Measurements from ENCODE around the gene CDKL1.

Gene CDKL1

DNA sequence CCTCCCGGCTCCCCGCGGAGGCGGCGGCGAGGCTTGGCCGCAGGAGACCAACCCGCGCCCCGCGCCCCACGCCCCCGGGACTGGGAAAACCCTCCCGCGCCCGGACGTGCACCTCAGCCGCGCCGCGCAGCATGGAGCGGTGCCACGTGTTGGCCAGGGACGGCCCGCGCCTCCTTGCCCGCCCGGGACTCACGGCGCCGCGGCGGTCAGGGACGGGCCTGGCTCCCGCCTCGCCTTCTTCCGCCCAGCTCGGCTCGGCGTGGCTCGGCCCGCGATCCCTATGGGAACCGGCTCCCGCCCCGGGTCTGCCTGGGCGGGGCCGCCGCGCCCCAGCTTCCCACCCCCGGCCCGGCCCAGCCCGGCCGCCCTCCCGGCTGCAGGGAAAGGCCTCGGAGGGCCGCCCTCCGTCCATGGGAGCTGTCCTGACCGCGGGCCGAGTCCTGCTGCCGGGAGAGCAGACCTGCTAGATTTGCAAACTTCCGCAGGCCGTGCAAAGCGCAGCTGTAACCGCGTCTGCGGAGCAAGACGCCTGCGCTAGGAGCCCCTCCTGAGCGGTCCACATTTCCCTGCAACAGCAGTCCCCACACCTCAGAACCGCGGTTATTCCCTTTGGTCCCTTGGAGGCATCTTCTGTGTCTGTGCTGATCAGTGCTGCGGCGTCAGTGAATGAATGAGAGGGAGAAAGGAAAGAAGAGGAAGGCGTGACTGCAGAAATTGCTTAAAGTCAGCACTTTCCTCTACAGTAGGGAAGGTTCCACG, at the start of gene CDKL1:
CDKL1 (minus strand) TSS at position 251 of the 759 bp plus-strand sequence. CDS start 1,013 bp downstream, outside the sequence.
- peak; percentile 73 for DNase-seq

DNA sequence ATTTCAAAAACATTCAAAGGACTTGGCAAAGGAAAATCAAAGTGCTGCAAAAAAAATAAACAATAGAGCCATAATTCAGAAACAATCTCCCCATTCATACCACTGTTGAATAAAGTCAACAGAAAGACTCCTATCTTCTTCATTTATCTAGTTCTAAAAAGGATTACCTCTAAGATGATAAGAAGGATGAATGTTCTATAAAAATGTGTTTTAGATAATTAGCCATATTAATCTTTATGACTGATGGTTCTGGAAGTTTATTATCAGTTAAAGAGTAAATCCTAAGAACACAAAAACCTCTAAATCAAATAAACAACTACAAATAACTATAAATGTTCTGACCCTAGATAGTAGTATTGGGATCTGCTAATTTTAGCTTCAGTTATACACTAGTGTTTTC, 37.8 kb upstream of the CDKL1 start:
- DNase-seq: no peak

DNA sequence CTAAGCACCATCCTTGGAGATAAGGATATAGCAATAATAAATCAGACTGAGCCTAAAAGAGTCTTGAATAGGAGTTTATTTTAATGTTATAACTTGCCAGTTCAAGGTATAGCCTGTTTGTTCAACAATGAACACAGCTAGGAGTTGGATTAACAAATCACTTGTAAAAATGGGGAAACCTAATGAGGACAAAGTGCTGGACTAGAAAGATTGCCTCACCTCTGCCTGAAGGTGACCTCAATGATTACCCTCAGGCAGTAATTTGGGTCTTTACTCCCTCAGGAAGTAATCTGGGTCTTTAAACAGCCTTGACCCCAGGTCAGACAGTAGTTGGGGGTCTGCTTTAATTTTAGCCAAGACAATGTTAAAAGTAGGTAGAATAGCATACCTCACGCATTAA, 35.5 kb upstream of the CDKL1 start:
- no peak for DNase-seq

DNA sequence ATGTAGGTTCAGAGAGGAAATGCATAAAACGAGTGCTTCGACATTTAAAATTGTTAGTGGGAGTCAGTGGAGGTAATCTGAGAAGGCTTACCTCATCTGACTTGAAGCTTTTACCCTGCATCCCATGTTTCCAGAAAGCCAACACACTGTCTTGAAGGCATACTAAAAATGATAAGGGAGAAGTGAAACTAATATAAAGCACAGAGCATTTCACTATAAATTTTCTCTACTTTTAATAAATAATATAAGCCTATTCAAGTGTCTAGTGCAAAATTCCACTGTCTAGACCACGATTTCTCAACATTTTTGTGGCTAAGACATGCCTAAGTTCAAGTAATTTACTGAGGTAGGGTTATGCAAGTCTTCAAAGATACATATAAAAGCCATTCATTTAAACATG, 29.1 kb upstream of the CDKL1 start:
- no peak for DNase-seq

DNA sequence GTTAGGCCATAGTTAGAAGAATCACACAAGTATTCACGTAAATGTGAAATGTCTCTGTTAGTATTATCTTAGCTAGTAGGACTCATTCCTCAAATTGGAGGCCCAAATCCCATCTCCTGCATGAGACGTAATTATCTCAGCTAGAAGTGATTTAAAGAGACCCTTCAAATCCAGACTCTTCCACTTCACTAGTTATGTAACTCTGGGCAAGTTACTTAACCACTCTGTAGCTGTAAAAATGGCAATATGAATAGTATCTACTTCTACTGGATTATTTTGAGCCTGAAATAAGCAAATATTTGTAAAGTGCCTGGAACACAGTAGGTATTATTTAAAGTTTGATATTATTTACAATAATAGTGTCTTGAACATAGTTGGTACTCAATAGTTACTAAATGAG, 28.4 kb upstream of the CDKL1 start:
- DNase-seq: no peak

DNA sequence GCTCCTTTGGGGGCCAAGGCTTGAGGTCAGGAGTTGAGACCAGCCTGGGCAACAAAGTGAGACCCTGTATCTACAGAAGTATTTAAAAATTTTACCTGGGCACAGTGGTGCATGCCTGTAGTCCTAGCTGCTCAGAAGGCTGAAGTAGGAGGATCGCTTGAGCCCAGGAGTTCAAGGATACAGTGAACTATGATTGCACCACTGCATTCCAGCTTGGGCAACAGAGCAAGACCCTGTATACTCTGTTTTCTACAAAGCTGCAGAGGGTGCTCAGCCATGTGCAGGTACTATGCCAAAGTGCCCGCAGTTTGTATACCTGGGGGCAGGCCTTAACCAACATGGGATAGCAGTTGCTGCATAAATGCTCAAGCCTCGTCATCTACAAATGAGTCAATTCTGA, 26.8 kb upstream of the CDKL1 start:
- no peak for DNase-seq

DNA sequence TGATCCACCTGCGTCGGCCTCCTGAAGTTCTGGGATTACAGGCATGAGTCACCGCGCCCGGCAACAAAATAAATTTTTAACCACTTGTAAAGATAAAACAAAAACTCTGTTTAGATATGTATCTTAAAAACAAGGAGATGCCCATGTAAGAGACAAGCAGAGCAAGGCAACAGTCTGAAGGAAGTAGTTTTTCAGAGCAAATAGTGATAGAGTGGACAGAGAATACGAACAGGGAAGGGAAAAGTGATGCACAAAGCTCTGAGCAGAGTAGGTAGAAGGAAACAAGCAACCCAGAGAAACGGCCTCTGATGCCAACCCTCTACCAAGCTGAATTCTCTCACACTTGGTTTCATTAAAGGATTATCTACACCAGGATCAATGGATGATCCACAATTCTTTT, 24.8 kb upstream of the CDKL1 start:
- no peak for DNase-seq

DNA sequence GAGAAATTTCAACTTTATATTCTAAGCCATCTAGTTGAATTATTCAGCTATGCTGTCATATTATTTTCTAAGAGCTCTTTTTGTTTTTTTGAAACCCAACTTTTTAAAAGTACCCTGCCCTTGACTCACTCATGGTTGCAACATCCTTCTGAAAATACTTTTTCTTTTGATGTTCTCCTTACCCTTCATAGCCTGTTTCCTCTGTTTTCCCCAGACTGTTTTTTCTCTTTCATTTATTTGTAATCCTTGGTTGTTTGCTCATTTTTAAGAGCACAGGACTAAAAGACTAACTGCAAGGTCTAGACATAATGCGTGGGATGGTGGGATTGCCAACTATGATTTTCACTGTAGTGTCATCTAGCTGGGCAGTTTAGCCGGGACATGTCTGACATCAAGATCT, 21.2 kb upstream of the CDKL1 start:
- no peak for DNase-seq

DNA sequence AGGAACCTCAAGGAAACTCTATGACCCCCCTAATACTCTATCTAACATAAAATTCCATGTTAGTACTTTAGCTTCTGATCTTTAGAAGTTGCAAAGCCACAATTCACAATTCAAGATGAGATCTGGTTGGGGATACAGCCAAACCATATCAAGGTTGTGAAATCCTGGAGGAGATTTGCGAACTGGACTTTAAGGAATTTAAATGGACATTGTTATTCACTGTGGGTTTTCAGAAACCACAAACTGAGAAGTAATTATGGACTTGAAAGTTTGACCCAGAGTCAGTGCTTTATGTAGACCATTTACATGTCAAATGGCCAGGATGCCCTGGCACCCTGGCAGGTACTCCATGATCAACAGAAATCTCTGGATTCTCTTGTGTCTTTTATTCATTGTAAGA, 14.2 kb upstream of the CDKL1 start:
- no peak for DNase-seq

DNA sequence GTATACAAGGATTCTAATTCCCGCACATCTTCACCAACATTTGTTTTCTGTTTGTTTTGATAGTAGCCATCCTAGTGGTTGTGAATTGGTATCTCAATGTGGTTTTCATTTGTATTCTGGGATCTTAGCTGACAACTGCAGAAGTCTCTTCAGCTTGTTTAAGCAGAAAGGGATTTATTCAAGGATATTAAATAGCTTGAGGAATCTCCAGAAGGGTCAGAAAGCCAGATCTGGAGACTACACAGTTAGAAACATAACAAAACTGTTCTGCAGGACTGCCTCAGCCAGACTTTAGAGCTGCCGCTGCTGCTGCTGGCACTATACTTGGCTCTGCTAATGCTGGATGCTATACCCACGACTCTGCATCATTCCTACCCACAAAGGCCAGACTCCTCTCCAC, 13.4 kb upstream of the CDKL1 start:
- DNase-seq: no peak

DNA sequence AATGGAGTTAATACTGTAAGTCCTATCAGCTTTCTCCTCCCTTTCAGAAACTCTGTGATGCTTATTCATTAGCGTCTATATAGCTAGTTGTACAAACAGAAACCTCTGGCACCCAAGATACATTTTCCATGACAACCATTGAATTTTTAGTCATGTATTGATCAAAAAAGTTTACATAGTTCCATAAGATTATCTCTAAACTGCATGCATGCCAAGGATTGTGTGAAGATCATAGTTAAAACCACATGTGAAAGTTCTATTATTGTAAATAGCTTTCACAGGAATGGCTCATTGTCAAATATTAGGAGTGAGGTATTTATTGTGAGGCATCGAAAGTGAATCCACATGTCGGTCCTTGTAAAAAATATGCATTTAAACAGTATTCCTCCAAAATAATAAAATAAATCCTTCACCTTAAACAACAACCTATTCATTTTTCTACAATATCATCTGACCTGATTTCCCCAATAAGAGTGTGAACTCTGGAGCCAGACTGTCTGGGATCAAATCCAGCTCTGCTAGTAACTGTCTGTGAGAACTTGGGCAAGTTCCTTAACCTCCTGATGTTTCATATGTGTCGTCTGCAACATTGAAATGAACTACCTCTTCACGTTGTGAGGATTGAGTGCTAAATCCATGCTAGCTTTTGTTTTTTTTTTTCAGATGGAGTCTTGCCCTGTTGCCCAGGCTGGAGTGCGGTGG, 10.6 kb upstream of the CDKL1 start:
- no peak for DNase-seq

DNA sequence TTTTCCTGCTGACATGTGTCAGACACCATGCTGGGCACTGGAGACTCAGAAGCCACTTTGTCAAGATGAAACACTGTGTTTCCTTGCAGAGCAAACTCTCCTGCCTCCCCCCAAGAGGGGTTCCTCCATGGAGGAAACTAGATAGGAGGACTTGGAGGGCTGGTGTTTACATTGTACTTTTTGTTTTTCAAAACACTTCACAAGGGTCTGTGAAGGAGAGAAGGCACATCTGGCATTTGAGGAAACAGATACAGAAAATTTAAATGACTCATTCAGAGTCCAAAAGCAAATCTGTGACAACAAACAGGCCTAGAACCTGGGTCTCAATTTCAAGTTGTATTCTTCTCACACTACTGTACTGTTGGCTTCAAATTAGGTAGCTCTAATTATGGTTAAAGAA, 6.7 kb upstream of the CDKL1 start:
- DNase-seq: no peak

DNA sequence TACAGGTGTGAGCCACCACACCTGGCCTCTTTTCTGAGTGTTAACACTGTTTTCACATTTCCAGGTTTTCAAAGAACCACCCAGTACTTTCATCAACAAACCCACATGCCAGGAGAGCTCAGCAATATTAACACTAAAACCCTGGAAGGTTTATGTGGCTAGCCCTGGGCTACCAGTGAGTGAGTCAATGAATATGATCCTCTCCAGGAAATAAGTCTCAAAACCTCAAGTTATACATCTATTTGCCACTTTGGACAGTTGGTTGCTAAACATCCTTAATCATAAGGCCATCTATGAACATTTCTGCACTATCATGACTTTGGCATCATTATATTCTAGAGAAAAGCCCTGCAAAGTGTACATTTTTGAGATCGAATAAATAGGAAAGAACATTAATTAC, 6.3 kb upstream of the CDKL1 start:
- DNase-seq: no peak

DNA sequence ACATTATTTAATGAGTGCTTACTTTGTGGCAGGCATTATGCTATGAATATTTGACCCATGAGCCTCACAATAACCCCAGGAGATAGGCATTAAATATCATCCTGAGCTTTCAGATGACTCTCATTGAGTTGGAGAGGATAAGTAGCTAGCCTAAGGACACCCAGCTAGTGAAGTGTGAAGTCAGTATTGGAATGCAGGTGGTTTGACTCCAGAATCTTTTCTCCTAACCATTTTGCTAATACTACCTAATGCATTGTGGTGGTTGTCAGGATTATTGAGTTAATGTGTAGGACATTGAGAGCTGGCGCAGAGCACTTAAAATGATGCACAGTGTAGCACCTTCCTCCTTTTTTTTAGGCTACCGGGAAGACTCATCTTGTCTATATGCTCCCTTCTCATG, 3.8 kb upstream of the CDKL1 start:
- DNase-seq: no peak

DNA sequence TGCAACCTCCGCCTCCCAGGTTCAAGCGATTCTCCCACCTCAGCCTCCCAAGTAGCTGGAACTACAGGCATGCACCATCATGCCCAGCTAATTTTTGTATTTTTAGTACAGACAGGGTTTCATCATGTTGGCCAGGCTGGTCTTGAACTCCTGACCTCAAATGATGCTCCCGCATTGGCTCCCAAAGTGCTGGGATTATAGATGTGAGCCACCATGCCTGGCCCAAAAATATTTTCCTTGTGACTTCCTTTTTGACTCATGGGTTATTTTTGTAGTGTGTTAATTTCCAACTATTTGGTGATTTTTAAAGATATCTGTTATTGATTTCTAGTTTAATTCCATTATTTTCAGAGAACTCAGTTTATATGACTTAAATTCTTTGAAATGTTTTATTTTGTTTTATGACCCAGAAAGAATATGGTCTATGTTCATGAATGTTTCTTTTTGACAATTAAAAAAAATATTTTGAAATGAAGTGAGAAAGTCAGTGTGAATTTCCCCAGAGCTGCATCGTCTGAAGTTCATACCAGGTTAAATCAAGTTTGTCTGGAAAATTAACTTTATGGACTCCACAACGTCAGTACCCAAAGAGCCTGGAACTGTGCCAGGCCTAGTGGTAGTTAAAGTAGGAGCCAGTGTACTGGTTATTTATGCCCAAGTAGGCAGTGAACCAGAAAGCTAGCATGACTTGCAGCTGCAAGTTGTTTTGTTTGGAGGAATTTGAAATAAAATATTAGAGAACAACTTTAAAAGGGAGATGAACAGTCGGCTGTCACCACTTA, 2.8 kb upstream of the CDKL1 start:
- no peak for DNase-seq

DNA sequence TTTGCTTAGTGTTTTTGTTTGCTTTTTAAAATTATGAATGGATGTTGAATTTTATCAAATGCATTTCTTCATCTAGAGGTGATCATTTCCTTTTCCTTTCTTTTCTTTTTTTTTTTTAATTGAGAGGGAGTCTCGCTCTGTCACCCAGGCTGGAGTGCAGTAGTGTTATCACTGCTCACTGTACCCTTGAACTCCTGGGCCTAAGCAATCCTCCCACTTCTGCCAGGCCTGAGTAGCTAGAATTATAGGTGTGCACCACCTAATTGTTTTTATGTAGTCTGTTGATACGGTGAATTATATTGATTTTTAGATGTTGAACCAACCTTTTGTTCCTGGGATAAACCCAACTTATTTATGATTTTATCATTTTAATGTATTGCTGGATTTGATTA, 1.5 kb upstream of the CDKL1 start:
- no peak for DNase-seq

DNA sequence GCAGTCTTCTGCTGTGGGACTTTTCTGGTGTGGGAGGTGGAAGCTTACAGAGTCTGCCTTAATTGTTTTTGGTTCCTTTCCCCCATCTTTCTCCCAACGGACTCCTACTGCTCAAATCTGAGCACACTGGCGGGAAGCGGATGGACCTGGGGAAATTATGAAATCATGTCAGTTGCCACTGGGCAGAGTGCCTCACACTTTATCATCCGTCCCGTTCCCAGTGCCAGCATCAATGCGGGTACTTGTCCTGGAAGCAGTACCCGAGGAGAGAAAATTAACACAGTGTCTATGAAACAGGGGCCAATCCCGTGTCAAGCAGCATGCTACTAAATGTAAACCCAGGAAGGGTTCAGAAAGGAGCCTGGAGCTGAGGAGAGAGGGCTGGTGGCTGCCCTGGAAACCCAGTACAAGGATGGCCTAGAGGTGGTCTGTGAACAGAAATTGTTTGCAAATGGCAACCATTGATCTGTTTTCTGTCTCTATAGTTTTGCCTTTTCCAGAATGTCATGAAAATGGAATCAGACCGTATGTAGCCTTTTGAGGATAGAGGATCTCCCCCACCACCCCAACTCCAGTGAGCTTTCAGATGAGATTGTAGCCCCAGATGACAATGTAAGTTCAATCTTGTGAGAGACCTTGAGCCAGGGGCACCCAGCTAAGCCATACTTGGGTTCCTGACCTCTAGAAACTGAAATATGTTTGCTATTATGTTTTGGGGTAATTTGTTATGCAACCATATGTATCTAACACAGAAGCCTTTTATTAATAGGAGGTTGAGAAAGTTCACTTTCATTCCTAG, 908 bp upstream of the CDKL1 start:
- no peak for DNase-seq

DNA sequence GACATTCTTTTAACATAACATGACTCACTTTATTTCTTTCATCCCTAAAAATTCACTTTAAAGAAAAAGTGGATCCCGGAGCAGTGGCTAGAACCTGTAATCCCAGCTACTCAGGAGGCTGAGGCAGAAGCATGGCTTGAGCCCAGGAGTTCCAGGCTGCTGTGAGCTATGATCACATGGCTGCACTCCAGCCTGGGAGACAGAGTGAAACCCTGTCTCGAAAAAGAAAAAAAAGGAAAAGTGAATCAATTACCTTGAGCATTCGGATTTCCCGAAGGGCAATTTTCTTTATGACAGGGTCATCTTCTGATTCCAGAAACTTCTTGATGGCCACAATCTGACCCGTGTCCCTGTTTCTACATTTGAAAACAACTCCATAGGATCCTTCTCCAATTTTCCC, 1.2 kb downstream of the CDKL1 start:
- DNase-seq: no peak

DNA sequence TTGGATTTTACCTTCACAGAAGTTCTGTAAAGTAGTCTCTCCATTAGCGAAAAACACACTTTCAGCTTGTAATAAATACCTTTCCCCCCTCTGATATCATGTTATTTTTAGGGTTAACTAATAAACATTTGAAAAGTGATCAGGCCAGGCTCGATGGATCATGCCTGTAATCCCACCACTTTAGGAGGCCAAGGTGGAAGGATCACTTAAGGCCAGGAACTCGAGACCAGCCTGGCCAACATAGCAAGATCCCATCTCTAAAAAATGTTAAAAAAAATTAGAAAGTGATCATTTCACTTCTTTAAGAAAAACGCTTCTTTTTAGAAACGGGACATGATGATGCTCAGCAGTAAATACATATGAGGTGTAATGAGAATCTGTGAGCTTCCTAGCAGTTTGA, 2.0 kb downstream of the CDKL1 start:
- DNase-seq: no peak

DNA sequence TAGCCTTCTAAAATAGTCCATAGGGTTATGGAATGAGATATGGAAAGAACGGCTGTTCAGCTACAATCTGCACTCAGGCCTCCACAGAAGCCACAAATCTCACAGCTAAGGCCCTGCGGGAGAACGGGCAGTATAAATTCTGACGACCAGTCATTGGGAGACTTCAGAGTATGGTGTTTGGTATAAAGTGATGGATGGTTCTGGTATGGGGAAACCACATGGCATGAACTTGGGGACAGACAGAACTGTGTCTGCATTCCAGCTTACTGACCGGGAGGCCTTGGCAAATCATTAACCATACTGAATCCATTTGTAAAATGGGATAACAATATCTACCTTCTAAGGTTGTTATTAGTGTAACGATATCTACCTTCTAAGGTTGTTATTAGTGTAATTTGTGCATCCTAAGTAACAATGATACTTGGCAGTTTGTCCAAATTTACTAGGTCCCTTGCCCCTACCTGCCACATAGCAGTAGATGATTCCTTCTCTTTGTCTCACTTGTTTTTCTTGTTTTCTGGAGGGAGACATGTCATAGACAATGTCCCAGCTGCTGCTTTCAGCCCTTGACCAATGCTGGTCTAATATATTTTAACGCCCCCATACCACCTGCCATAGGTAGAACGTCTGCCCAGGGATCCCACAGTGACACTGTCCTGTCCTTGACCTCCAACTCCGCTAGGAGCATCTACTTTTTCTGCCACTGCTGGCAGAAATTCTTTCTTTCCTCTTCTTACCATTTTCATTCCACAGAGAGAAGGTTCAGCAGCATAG, 6.8 kb downstream of the CDKL1 start:
- DNase-seq: no peak

DNA sequence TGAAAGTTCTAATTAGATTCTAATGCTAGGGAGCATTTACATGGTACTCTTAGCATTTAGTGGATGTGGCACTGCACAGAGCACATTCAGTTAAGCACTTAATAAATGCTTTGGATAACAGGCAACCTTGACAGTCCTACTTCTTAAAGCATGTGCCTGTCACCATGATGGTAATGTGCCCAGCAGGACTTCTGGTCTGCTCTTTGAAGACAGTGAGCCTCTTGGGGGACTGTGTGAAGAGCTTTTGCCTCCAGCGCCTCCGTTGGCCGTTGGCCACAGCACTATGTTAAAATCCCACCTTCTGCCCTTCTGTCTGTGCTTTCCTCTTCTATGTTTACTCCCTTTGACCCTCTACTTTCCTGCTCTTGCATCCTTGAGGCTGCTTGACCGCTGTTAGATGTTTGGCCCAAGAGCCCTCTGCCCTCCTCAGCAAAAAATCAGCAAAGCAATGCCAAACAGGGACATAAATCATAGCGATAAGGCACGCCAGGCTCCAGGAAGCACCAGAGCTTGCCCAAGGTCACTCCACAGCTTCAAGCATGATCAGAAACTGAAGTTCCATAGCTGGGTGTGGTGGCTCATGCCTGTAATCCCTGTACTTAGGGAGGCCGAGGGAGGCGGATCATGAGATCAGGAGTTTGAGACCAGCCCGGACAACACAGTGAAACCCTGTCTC, 8.3 kb downstream of the CDKL1 start:
- DNase-seq: peak; percentile 8

DNA sequence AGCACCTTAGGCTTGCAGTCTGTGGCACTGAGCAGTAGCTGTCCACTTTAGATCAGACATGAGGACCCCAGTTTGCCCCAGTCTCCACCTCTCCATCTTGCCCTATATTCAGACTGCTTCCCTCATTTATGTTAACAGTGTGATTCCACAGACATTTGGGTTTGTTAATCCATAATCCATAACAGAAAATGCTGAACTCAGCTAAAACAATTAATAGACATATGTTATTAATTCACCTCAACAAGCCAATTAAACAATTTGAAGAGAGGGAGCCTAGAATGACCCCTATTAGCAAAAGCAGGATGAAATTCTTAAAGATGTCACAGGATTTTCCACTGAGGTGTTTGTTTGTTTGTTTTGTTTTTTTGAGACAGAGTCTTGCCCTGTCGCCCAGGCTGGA, 9.1 kb downstream of the CDKL1 start:
- DNase-seq: no peak
